Activated CD4-positive, alpha-beta T cell treated with anti-CD3 and anti-CD28 coated beads, Interleukin-2, Interleukin-4, amounts not matched to agents 100 ng/mL and 50 ng/mL, durations not matched to agents 16 hours and 8 hours (primary cell): ENCODE measurements around the gene LENG1.

Source experiments
- DNase-seq: peaks from one replicate; pipeline ENCODE4 v3.0.0-alpha.2; 2020; ENCODE audit warnings: low spot score

The LENG1 gene

DNA sequence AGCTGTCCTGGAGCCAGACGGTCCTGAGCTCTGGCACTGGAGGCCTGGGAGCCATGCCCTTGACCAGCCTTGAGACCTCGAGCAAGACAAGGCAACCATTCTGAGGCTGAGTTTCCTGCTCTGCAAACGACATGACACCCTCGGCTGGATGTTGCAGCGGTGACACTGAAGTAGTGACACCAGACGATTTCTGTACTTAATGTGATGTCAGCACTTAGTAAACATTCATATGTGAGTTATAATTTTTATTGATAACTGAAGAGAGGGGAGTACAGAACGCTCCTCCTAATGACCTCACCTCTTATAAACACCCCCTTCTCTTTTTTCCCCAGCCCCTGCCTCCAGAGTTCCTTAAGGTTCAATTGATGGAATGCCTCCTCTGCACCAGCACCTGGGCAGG is 51.0 kb downstream of the LENG1 start:
- DNase-seq: no peak

- DNase-seq: no peak
Measured at GRCh38 chr19:54107876-54108490, 51.5 kb downstream of the LENG1 start.

DNA sequence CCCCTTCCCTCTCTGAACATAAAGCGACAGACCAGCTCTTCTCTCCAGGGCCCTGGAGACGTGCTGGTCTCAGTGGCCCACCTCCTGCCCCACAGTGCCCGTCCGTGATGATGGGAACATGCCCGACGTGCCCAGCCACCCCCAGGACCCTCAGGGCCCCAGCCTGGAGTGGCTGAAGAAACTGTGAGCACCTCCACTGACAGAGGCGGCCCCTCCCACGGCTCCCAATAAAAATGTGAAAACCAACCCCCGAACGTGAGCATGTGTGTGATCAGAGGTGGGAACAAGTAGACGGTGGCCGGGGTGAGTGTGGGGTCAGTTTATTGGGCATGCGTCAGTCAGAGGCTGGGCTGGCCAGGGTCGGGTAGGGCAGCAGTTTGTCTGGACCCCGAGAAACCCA is 52.8 kb downstream of the LENG1 start:
- no peak for DNase-seq

DNA sequence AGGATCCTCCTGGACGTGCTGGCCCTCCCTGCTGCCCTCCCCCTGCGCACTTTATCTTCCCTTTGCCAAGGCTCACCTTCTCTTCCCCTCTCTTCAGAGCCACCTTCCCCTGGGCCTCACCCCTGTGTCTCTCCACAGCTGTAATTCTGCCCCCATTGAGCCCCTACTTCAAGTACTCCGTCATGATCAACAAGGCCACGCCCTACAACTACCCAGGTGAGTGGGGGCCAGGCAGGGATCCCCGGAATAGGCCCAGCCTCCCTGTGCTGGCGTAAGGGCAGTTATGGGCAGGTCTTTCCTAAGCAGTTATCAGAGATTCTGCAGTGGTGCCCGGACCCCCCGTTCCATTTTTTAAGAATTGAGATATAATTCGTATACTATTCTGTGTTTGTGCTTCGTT is 53.7 kb downstream of the LENG1 start:
- no peak for DNase-seq
